Endothelial cell of umbilical vein (primary cell): ENCODE data around the gene MATCAP1. TPM values are rescaled to one million over a fixed set of nuclear protein-coding genes. Genes with fewer than 3 reads are reported as not detected.
A peak's percentile ranks its signal among the peaks of the same experiment; 100 is the strongest.

Experiments
- BruUV-seq: library from RNA; stranded (reverse); fragments of 400-500 nt; replicated peaks from 2 replicates; lab custom pipeline; 2021; lab: Mats Ljungman, UMichigan
- CTCF ChIA-PET: fragments of 300-600, 350-600 bp; sonication (Branson Sonifier 250); formaldehyde crosslinking; loops from one replicate; lab custom pipeline; 2021; ENCODE audit warnings: antibody characterized with exemption, inconsistent platforms; lab: Charles Lee
- POLR2A ChIA-PET: fragments of 300-600, 350-600 bp; sonication (Branson Sonifier 250); formaldehyde crosslinking; loops from one replicate; lab custom pipeline; 2021; ENCODE audit warnings: antibody characterized with exemption, inconsistent platforms; lab: Charles Lee
- DNase-seq: peaks from one replicate; pipeline ENCODE4 v3.0.0-alpha.2; 2011; ENCODE audit warnings: low read depth, low spot score
- FAIRE-seq: peaks from 2 replicates; lab custom pipeline; 2011; peaks lifted over from hg19 to GRCh38; lab: Jason Lieb, UNC
- H2AFZ ChIP-seq: 2 replicates; pipeline ENCODE4 v1.6.0; 2012; ENCODE audit warnings: low read depth, low read length, control low read depth, inconsistent platforms
- H3K27ac ChIP-seq: 2 replicates; pipeline ENCODE4 v1.5.1; 2011; ENCODE audit warnings: low read depth, mild to moderate bottlenecking, control low read depth, low read length, moderate library complexity; ENCODE audit not compliant: insufficient read depth
- H3K27me3 ChIP-seq, 2 experiments: 2 replicates each; pipeline versions ENCODE4 v1.6.0 to v1.6.1; 2011; ENCODE audit warnings: low read length in 2 of 2, mixed read lengths in 1 of 2; ENCODE audit not compliant: control insufficient read depth in 2 of 2, insufficient read depth in 2 of 2
- H3K36me3 ChIP-seq, 2 experiments: 2 replicates in 1 of 2; 3 replicates in 1 of 2; pipeline ENCODE4 v1.5.1; 2011; ENCODE audit warnings: low read length in 2 of 2, mild to moderate bottlenecking in 1 of 2, moderate library complexity in 1 of 2; ENCODE audit not compliant: control insufficient read depth in 2 of 2, insufficient read depth in 2 of 2; ENCODE audit errors: extremely low read depth in 1 of 2
- H3K4me1 ChIP-seq: 3 replicates; pipeline ENCODE4 v1.5.1; 2011; ENCODE audit warnings: mild to moderate bottlenecking, low read length; ENCODE audit not compliant: control insufficient read depth, insufficient read depth; ENCODE audit errors: extremely low read depth
- H3K4me2 ChIP-seq: 2 replicates; pipeline ENCODE4 v1.6.1; 2011; ENCODE audit warnings: low read length, control low read depth, mixed read lengths; ENCODE audit not compliant: insufficient read depth
- H3K4me3 ChIP-seq, 3 experiments: fragments of 200-600 bp in 1 of 3; sonication (generic), shearing (Covaris generic) in 1 of 3; replicated peaks in 1 of 3; 2 replicates each; pipeline ENCODE4 v1.5.1; 2011 to 2016; ENCODE audit warnings: control low read depth in 3 of 3, low read length in 3 of 3, mild to moderate bottlenecking in 2 of 3, inconsistent platforms in 1 of 3, low read depth in 1 of 3, moderate library complexity in 1 of 3; ENCODE audit not compliant: insufficient read depth in 1 of 3
- H3K79me2 ChIP-seq: 2 replicates; pipeline ENCODE4 v1.6.0; 2012; ENCODE audit warnings: low read length, inconsistent platforms; ENCODE audit not compliant: control insufficient read depth, insufficient read depth
- H3K9ac ChIP-seq: replicated peaks from 2 replicates; pipeline ENCODE3; 2011; ENCODE audit warnings: low read length, control low read depth; ENCODE audit not compliant: insufficient read depth; ENCODE audit errors: extremely low read depth
- H3K9me1 ChIP-seq: replicated peaks from 3 replicates; pipeline ENCODE4 v1.6.0; 2011; ENCODE audit warnings: mild to moderate bottlenecking, low read length; ENCODE audit not compliant: control insufficient read depth, insufficient read depth; ENCODE audit errors: extremely low read depth
- H3K9me3 ChIP-seq: replicated peaks from 2 replicates; pipeline ENCODE4 v1.5.1; 2012; ENCODE audit warnings: low read length, inconsistent platforms; ENCODE audit not compliant: control insufficient read depth, insufficient read depth
- H4K20me1 ChIP-seq: replicated peaks from 2 replicates; pipeline ENCODE3; 2011; ENCODE audit warnings: mild to moderate bottlenecking, low read length; ENCODE audit not compliant: control insufficient read depth, insufficient read depth; ENCODE audit errors: extremely low read depth
- EZH2 ChIP-seq: IDR thresholded peaks from 2 replicates; pipeline ENCODE4 v1.6.1; 2012; ENCODE audit warnings: borderline replicate concordance, low read depth, mild to moderate bottlenecking, moderate library complexity, low read length, inconsistent platforms; ENCODE audit not compliant: severe bottlenecking
- FOS ChIP-seq: IDR thresholded peaks from 2 replicates; pipeline ENCODE4 v1.6.1; 2011; ENCODE audit warnings: mild to moderate bottlenecking, low read length, moderate library complexity, borderline replicate concordance; ENCODE audit not compliant: insufficient read depth
- GATA2 ChIP-seq: IDR thresholded peaks from 2 replicates; pipeline ENCODE4 v1.7.0; 2011; ENCODE audit warnings: low read depth, mild to moderate bottlenecking, moderate library complexity, mixed read lengths, low read length; ENCODE audit not compliant: insufficient read length, insufficient read depth
- JUN ChIP-seq: IDR thresholded peaks from 2 replicates; pipeline ENCODE4 v1.6.1; 2011; ENCODE audit warnings: borderline replicate concordance, low read depth; ENCODE audit not compliant: insufficient read length, insufficient read depth
- MYC ChIP-seq: IDR thresholded peaks from one replicate; pipeline ENCODE4 v1.6.1; 2011; ENCODE audit warnings: mild to moderate bottlenecking, low read depth, low read length
- POLR2A ChIP-seq: IDR thresholded peaks from 2 replicates; pipeline ENCODE4 v1.6.1; 2012; ENCODE audit warnings: low read depth, mild to moderate bottlenecking, control low read depth, low read length
- POLR2AphosphoS5 ChIP-seq: IDR thresholded peaks from 2 replicates; pipeline ENCODE4 v1.6.1; 2012; ENCODE audit warnings: low read depth, mild to moderate bottlenecking, control low read depth, low read length, moderate library complexity; ENCODE audit not compliant: insufficient read depth
- dilution Hi-C: fragments of 300-500 bp; cut with MboI; formaldehyde crosslinking; loops from one replicate; pipeline ENCODE4 v1.15.0; 2019; ENCODE audit warnings: low sequenced_read_pairs; ENCODE audit not compliant: extremely low pct_ligation_motif_present
- intact Hi-C: fragments of 100-400 bp; cut with micrococcal nuclease; formaldehyde crosslinking; loops from one replicate; pipeline ENCODE4 v1.10.0; 2022
- polyA plus RNA-seq, 4 experiments: library from polyadenylated mRNA; depleted of rRNA in 3 of 4; stranded (reverse) in 3 of 4; unstranded in 1 of 4; fragments of >200 nt; gene quantifications; 2 replicates each; pipeline versions ENCODE4 v1.2.1 to v1.2.3, GENCODE V29; 2011 to 2012; ENCODE audit warnings: missing spikeins in 1 of 4
- total RNA-seq: library from RNA; stranded (reverse); gene quantifications from 2 replicates; pipeline ENCODE4 v1.2.3, GENCODE V29; 2021
- TF ChIP-seq, protein P1 (sequence below), 2 donors: IDR thresholded peaks; 1 replicate in 1 of 2; 2 replicates in 1 of 2; pipeline ENCODE4 v1.5.1; 2011; ENCODE audit warnings: low read length in 2 of 2, mild to moderate bottlenecking in 2 of 2, moderate library complexity in 2 of 2, control low read depth in 1 of 2, inconsistent platforms in 1 of 2, low read depth in 1 of 2; ENCODE audit not compliant: insufficient read depth in 1 of 2; ENCODE audit errors: extremely low read depth in 1 of 2
- TF ChIP-seq, protein P2 (sequence below): IDR thresholded peaks from 2 replicates; pipeline ENCODE4 v1.6.1; 2011; ENCODE audit not compliant: insufficient read depth, insufficient read length

Gene MATCAP1
- total and polyA plus RNA-seq, 2 donors (not counting 3 experiments of a cell fraction or from before 2014, with no cell fraction given) = 44.5 to 53.3 TPM

DNA sequence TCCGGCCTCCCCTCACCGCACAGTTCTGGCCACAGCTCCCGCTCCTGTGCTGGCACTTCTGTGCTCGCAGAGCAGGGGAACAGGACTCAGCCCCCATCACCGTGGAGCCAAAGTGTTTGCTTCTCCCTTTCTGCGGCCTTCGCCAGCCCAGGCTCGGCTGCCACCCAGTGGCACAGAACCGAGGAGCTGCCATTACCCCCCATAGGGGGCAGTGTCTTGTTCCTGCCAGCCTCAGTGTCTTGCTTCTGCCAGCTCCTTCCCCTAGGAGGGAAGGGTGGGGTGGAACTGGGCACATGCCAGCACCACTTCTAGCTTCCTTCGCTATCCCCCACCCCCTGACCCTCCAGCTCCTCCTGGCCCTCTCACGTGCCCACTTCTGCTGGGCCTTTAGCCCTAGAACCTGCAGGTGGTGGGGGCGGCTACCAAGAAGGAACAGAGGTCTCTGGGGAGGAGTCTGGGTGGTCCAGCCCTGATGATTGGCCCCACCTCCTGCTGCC, 14.5 kb upstream of the MATCAP1 start:
- no peak overlapping the region for H3K4me3 ChIP-seq
- peak; percentile 63 for DNase-seq
- H4K20me1 ChIP-seq = no peaks in the 10 kb centered on the region
- ChIA-PET CTCF (interaction anchor here (0.6 to 2.4 kb wide), 40 partner anchors 8 to 246 kb away, joined by 3 to 15 read pairs (median 5); partner anchors contain the start of genes CES3, EXOC3L1, FBXL8 and FHOD1), POLR2A (interaction anchor here (1.2 to 1.7 kb wide), 2 partner anchors 19 to 49 kb away, joined by 3 to 6 read pairs; partner anchors contain the start of gene FHOD1)
- dilution Hi-C loops (no loop called here), intact Hi-C loops (loop anchor here (1.0 to 10.0 kb wide), 3 partner anchors 19 to 197 kb away; partner anchors contain the start of genes FHOD1 and TPPP3)
- FAIRE-seq = peak; percentile 80
- H2AFZ ChIP-seq = no peak overlapping the region
- TF ChIP-seq, protein P1, sequence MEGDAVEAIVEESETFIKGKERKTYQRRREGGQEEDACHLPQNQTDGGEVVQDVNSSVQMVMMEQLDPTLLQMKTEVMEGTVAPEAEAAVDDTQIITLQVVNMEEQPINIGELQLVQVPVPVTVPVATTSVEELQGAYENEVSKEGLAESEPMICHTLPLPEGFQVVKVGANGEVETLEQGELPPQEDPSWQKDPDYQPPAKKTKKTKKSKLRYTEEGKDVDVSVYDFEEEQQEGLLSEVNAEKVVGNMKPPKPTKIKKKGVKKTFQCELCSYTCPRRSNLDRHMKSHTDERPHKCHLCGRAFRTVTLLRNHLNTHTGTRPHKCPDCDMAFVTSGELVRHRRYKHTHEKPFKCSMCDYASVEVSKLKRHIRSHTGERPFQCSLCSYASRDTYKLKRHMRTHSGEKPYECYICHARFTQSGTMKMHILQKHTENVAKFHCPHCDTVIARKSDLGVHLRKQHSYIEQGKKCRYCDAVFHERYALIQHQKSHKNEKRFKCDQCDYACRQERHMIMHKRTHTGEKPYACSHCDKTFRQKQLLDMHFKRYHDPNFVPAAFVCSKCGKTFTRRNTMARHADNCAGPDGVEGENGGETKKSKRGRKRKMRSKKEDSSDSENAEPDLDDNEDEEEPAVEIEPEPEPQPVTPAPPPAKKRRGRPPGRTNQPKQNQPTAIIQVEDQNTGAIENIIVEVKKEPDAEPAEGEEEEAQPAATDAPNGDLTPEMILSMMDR (IDR thresholded peaks at IDR 0.05; ENCODE audit: extremely low read depth in 1 of 2, insufficient read depth in 1 of 2, low read depth in 1 of 2, low read length in 2 of 2) = peak; percentile 92 to 96
- TF ChIP-seq JUN = no peak
- no peak overlapping the region for H3K9ac ChIP-seq
- peaks cover 19 to 62% of the 10 kb centered on the region in 2 experiments for H3K36me3 ChIP-seq
- no peaks in the 10 kb centered on the region for H3K9me3 ChIP-seq
- no peaks in the 10 kb centered on the region for H3K9me1 ChIP-seq
- H3K79me2 ChIP-seq = peaks cover 34% of the 10 kb centered on the region
- no peak overlapping the region for H3K27ac ChIP-seq
- H3K4me2 ChIP-seq = no peak overlapping the region
- TSS peak; percentile 9 for BruUV-seq
- H3K27me3 ChIP-seq = no peaks in the 10 kb centered on the region
- H3K4me1 ChIP-seq = peaks cover 12% of the 10 kb centered on the region

DNA sequence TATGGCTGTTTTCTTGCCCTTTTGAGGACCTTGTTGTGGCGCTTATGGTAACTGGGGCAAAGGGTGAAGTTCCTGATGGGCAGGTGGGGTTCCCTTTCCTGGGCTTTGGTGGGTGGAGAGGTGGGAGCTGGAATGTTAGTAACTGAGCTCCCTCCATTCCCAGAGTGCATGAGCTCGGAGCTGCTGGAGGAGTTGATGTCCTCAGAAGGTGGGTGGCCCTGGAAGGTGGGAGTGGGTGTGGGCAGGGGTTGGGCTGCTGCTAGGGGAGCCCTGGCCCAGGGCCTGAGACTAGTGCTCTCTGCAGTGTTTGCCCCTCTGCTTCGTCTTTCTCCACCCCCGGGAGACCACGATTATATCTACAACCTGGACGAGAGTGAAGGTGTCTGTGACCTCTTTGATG, 13.9 kb upstream of the MATCAP1 start:
- POLR2A ChIA-PET = interaction anchor here (1.2 to 1.7 kb wide), 2 partner anchors 19 to 50 kb away, joined by 3 to 6 read pairs; partner anchors contain the start of gene FHOD1
- H3K36me3 ChIP-seq = peaks cover 19 to 58% of the 10 kb centered on the region in 2 experiments
- H3K79me2 ChIP-seq = peaks cover 40% of the 10 kb centered on the region
- no peak for FAIRE-seq
- H3K9me1 ChIP-seq = no peaks in the 10 kb centered on the region
- peaks cover 17% of the 10 kb centered on the region for H3K4me1 ChIP-seq
- CTCF ChIA-PET = interaction anchor here (0.6 to 2.4 kb wide), 39 partner anchors 8 to 245 kb away, joined by 3 to 15 read pairs (median 5); partner anchors contain the start of genes CES3, EXOC3L1, FBXL8 and FHOD1
- no peaks in the 10 kb centered on the region for H4K20me1 ChIP-seq
- H2AFZ ChIP-seq = no peak overlapping the region
- no peaks in the 10 kb centered on the region for H3K9me3 ChIP-seq
- no peak for DNase-seq
- no peak overlapping the region for H3K27ac ChIP-seq
- intact Hi-C loops (loop anchor here (1.0 to 10.0 kb wide), 3 partner anchors 19 to 197 kb away; partner anchors contain the start of genes FHOD1 and TPPP3), dilution Hi-C loops (no loop called here)
- H3K27me3 ChIP-seq = no peaks in the 10 kb centered on the region
- no peak overlapping the region for H3K9ac ChIP-seq
- BruUV-seq = no TSS peak
- no peak overlapping the region for H3K4me3 ChIP-seq
- no peak for TF ChIP-seq EZH2
- no peak for TF ChIP-seq FOS
- no peak for TF ChIP-seq GATA2
- TF ChIP-seq MYC = no peak
- TF ChIP-seq JUN = no peak
- no peak for TF ChIP-seq POLR2AphosphoS5
- TF ChIP-seq, protein P1 (IDR thresholded peaks at IDR 0.05; ENCODE audit: extremely low read depth in 1 of 2, insufficient read depth in 1 of 2, low read depth in 1 of 2, low read length in 2 of 2) = no peak
- TF ChIP-seq POLR2A = no peak
- TF ChIP-seq, protein P2, sequence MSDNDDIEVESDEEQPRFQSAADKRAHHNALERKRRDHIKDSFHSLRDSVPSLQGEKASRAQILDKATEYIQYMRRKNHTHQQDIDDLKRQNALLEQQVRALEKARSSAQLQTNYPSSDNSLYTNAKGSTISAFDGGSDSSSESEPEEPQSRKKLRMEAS = no peak
- no peak overlapping the region for H3K4me2 ChIP-seq
